ENCODE measurements around the gene EFNA3.
"Not testable (repeated sequence)": the region's sequence is repeated elsewhere in the genome, so short reads cannot be mapped to it uniquely, and the experiment has no call there.

The EFNA3 gene

GRCh38 chr1:155117610-155118009 is 39.0 kb downstream of the EFNA3 start:
- no peak for DNase-seq

- not testable (repeated sequence) for DNase-seq
Measured at GRCh38 chr1:155118090-155118489, 39.5 kb downstream of the EFNA3 start.

- no peak for DNase-seq
Measured at GRCh38 chr1:155120253-155120652, 41.6 kb downstream of the EFNA3 start.

- no peak for DNase-seq
Measured at GRCh38 chr1:155121249-155121648, 42.6 kb downstream of the EFNA3 start.

GRCh38 chr1:155122308-155122707 is 43.7 kb downstream of the EFNA3 start:
- DNase-seq, result no peak

DNA sequence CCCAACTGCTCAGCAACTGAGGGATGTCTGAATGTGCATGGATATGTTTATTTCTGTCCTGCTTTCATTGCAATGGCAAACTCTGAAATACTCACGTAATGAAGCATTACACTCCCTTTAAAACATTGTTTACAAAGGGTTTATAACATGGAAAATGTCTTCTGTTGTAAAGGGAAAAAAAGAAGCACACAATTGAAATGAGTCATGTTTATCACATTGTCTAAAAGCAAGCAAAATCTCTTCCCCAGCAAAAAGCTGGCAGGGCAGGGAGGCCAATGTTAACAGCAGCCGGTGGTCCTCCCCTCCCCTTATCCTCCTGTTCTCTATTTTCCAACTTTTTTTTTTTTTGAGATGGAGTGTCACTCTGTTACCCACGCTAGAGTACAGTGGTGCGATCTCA is 45.2 kb downstream of the EFNA3 start:
- DNase-seq, result no peak

DNA sequence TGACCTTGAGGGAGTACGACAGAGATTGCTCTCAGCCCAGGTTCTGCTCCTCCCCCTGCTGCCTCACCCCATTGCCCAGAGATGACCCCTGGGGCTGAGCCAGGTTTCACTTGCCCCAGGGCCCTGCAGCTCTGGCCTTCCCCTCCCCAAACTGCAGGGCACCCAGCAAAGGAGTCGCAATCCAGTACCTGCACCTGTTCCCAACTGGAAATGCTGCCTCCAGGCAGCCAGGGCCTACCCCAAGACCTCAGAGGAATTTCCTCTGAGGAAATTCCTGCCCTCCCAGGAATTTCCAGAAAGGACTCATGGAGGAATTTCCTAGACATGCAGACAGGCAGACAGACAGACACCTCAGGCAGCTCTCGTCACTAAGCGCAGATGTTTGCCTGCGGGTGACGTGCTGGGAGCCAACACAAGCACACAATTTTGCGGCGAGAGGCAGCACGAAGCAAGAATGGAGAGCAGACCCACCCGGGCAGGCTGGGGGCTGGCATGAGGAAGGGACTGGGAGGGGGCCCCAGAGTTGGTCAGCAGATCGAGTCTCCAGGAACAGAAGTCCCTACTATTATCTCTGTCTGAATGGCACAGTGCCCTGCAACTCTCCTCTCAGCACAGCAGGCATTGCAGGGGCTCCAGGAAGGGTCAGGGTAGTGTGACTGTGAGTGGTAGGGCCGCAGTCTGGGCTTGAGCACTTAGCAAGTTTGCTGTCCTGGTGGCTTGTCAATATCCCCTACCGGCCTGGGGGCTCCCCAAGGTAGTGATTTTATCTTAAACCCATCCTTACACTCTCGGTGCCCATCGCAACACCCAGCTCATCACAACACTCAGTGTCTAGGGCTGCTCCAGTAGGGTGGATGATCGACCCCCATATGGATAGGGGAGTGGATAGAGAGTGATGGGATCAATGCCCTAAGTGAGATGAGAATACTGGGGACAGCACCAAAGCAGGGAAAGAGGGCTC is 46.1 kb downstream of the EFNA3 start:
- DNase-seq, result no peak

DNA sequence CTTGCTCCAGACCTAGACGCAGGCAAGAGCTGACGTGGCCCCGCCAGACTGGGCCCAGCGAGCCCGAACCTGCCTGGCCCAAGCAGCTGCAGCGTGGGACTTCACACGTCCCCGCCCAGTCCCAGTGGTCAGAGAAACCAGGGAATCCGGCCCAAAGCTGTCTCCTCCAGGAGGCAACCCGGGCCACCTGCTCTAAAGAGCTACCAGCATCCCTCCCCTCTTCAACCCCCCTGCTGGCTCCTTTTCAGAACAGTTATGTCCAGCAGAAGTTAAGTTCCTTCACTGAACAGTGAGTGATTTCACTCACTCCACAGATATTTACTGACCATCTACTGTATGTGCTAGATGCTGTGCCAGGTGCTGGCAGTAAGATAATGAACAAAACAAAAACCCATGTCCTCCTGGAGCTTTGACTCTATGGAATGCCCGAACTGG is 46.9 kb downstream of the EFNA3 start:
- DNase-seq, result no peak

DNA sequence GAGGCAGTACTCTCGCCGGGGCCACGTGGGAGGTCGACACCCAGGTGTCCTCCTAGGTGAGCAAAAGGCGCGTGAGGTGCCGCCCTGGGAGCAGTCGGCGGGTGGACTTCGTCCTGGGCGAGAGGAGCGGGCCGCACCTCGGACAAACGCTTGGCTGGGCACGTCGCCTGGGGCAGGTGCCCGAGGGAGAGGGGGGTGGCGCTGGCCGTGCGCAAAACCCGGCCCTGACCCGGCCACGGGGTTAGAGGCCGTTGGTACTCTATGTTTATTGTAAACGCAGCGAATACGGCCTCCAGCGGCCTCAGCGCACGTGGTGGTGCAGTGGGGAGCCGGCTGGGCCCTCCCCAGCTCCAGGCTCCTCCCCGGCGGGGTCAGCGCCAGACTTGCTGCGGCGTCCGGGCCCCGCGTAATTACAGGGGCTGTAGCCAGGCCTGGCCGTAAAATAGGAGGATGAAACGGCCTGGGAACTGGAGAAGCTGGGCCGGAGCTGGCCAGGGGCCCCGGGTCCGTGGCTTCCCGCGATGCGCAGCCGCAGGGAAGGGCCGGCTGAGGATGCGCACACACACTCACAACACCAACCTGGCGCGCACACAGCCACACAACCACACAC is 47.4 kb downstream of the EFNA3 start:
- DNase-seq, result no peak

DNA sequence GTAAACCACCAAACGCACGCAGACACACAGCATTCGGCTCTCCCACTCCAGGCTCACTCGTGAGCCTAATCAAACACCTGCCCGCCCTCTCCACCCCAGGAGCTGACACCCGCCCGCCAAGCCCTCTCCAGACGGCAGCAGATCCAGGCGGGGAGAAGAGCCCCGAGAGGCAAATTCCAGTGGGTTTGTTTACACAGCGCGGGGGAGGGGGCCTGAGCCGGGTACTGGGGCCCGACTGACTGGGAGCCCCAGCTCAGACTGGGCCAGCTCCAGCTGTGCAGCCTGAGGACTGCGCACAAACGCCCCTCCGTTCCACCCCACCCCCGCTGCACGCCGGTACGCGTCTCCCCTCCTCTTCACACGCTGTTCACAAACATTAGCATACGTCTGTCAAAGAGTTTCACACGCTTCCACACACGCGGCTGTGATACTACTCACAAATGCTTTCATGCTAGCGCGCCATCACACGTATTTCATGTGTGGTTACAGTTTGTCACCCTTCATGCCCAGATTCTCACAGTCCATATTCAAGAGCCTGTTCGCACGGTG is 48.0 kb downstream of the EFNA3 start:
- DNase-seq, result no peak

DNA sequence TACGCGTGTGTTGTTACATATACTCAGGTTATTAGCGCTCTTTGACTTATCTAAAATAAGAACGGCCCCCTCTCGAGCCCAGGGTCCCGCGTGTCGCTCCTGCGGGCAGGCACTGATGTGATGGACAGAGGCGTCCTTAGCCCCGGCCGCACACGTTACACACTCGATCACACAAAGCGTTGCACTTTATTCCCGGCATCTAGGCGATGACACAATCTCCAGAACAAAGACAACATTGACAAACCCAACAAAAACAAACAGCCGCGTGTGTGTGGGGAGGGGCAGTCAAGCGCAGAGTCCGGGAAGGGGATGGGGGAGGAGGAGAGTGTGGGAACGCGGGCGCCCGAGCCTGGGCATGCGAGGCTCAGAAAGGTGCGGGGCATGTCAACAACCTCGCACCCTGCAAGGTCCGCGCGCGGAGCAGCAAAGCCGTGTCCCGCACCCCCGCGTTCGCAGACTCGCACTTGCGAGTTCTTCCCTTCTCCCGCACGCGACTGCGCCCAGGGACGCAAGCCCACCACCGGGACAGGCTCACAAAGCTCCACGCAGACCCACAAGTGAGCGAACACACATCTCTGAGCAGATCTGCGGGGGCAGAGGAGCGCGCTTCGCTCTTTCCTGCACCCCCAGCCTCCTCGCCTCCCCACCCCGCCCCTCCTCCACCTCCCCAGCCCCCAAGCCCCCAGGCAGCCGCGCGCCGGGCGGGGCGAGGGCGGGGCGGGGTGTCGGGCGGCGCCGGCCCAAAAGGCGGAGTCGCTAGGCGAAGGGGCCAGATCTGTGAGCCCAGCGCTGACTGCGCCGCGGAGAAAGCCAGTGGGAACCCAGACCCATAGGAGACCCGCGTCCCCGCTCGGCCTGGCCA is 48.7 kb downstream of the EFNA3 start, which contains the start of gene EFNA1:
Gene EFNA1 (plus strand): TSS at position 772 of the 862 bp plus-strand sequence. CDS start 102 bp downstream, outside the sequence.
- DNase-seq, result no peak

DNA sequence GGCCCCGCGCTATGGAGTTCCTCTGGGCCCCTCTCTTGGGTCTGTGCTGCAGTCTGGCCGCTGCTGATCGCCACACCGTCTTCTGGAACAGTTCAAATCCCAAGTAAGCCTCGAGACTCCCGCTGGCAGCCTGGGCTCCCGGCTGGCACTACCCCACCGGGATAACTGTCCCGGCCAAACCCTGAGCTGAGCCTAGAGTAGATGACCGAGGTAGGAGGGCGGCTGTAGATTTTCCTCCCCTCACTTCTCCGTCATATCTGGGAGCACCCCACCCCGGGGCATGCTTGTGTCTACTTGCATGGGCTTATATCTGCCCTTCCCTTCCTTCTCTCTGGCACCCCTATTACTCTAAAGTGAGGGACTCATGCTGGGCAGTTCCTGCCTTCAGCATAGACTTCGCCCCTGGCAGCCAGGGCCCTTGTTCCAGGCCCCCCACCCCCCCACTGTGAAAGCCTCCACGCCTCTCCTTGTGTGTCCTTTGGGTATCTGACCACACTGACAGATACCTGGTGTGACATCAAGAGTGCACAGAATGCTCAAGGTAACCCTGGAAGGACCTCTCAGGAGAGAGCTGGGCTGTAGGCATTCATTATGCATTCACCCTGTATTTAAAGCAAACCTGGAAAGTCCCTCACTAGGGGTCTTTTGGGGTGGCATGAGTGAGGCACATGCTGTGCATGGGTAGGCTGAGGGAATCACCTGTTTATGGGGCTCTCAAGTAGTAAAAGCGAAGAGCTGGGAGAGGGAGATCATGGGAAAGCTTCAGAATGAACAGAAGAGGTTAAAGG is 49.5 kb downstream of the EFNA3 start:
- DNase-seq, result no peak

DNA sequence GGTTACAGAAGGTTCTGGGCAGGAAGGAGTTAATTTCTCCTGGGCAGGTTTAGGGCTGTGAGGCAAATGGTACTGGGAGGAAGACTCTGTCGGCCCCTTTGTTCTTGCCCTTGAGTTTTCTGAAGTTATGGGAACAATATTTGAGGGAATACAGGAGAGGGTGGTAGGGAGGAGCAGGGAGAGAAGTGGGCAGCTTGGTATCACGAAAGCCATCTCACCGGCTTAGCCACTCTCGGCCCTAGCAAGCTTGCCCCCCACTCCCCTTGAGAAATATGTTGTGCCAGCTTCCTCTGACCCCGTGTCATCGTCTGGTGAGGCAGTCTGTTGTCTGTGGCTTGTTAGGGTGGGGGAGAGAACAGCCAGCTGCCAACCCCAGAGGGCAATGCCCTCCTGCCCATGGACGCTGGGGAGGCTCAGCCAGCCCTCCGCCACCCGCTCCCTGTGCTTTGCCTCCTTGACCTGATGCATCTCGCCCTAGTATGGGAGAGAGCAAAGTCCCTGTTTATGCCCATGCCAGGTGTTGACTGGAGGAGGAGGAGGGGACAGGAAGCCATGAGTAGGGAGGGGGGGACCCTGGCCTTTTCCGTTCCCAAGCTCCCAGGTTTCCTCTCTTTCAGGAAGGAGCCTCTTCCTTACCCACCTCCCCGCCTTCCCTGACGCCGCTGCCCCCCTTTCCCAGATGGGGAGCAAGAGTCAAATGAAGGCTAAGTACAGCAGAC is 50.3 kb downstream of the EFNA3 start:
- DNase-seq, result no peak

- no peak for DNase-seq
Measured at GRCh38 chr1:155130272-155131006, 51.8 kb downstream of the EFNA3 start.

DNA sequence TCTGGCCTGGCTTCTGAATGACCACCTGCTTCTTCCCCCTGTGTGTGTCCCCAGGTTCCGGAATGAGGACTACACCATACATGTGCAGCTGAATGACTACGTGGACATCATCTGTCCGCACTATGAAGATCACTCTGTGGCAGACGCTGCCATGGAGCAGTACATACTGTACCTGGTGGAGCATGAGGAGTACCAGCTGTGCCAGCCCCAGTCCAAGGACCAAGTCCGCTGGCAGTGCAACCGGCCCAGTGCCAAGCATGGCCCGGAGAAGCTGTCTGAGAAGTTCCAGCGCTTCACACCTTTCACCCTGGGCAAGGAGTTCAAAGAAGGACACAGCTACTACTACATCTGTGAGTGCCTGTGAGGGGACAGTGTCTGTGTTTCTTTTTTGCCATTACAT is 52.6 kb downstream of the EFNA3 start:
- DNase-seq, result no peak

DNA sequence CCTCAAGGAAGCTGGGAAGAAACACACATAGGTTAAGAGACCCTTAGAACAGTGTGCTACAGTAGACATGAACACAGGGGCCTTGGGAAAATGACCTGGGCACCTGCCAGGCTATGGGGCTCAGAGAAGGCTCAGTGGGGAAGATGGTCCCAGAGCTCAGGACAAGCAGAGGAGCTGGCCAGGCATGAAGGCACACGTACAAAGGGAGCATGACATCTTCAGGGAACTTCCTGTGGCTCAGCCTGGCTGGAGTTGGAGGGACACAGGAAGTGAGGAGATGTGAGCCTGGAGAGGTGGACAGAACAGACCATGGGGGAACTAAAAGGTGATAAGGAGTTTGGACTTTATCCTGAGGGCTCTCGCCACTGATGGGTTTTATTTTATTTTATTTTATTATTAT is 53.2 kb downstream of the EFNA3 start:
- DNase-seq, result no peak

GRCh38 chr1:155133799-155134281 is 55.2 kb downstream of the EFNA3 start:
- no peak for DNase-seq

DNA sequence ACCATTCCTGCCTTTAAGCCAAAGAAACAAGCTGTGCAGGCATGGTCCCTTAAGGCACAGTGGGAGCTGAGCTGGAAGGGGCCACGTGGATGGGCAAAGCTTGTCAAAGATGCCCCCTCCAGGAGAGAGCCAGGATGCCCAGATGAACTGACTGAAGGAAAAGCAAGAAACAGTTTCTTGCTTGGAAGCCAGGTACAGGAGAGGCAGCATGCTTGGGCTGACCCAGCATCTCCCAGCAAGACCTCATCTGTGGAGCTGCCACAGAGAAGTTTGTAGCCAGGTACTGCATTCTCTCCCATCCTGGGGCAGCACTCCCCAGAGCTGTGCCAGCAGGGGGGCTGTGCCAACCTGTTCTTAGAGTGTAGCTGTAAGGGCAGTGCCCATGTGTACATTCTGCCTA is 55.7 kb downstream of the EFNA3 start:
- DNase-seq, result no peak

GRCh38 chr1:155134880-155135414 is 56.3 kb downstream of the EFNA3 start:
- peak; percentile 68 for DNase-seq

- peak; percentile 95 for DNase-seq
Measured at GRCh38 chr1:155135415-155136028, 56.9 kb downstream of the EFNA3 start, which contains the start of gene SLC50A1. SLC50A1 (plus strand) TSS chr1:155135852; CDS start chr1:155135912, 60 bp downstream.

Data from activated CD4-positive, alpha-beta T cell treated with anti-CD3 and anti-CD28 coated beads, Interleukin-2, amount 50 U/mL, for 16 hours (primary cell).